GM19455 (cell line): Measurements from ENCODE around the gene BTN3A1.
"Not testable (repeated sequence)": the region's sequence is repeated elsewhere in the genome, so short reads cannot be mapped to it uniquely, and the experiment has no call there.

Experiments
- ATAC-seq: cut with Tn5 transposase; IDR thresholded peaks from one replicate; pipeline ENCODE4 v1.9.1; 2021; ENCODE audit not compliant: unreplicated experiment

Gene BTN3A1

GRCh38 chr6:26439151-26440125, 37.4 kb downstream of the BTN3A1 start:
- no peak for ATAC-seq

GRCh38 chr6:26440977-26441358, 38.9 kb downstream of the BTN3A1 start:
- ATAC-seq: no peak

- ATAC-seq: no peak
Observed at GRCh38 chr6:26441977-26442376, 39.9 kb downstream of the BTN3A1 start.

GRCh38 chr6:26445934-26446667, 44.0 kb downstream of the BTN3A1 start:
- ATAC-seq: peak; percentile 81

- ATAC-seq: no peak
Observed at GRCh38 chr6:26447257-26447656, 45.2 kb downstream of the BTN3A1 start.

- ATAC-seq: no peak
Observed at GRCh38 chr6:26450240-26450639, 48.2 kb downstream of the BTN3A1 start.

- no peak for ATAC-seq
Observed at GRCh38 chr6:26452631-26453235, 50.7 kb downstream of the BTN3A1 start.

GRCh38 chr6:26454631-26455030, 52.6 kb downstream of the BTN3A1 start:
- ATAC-seq: no peak

GRCh38 chr6:26455357-26455970, 53.4 kb downstream of the BTN3A1 start:
- no peak for ATAC-seq

- peak; percentile 24 for ATAC-seq
Observed at GRCh38 chr6:26457264-26457805, 55.3 kb downstream of the BTN3A1 start.

- peak; percentile 92 for ATAC-seq
Observed at GRCh38 chr6:26457806-26458688, 56.0 kb downstream of the BTN3A1 start, which contains the start of gene BTN2A1. BTN2A1 (plus strand) TSS chr6:26457955; CDS start chr6:26458637, 682 bp downstream.

GRCh38 chr6:26459023-26459810, 57.1 kb downstream of the BTN3A1 start:
- ATAC-seq: no peak

GRCh38 chr6:26461353-26461752, 59.3 kb downstream of the BTN3A1 start:
- not testable (repeated sequence) for ATAC-seq

GRCh38 chr6:26464014-26464413, 61.9 kb downstream of the BTN3A1 start:
- ATAC-seq: no peak

GRCh38 chr6:26464416-26465131, 62.5 kb downstream of the BTN3A1 start:
- no peak for ATAC-seq
